ENCODE results near the gene STAM.

The STAM gene

GRCh38 chr10:17733620-17734019, 89.7 kb downstream of the STAM start:
- DNase-seq = no peak

- DNase-seq = no peak
These were observed 90.6 kb downstream of the STAM start for GRCh38 chr10:17734432-17735080.

- no peak for DNase-seq
These were observed 91.4 kb downstream of the STAM start for GRCh38 chr10:17735166-17735941.

- DNase-seq = no peak
These were observed 92.3 kb downstream of the STAM start for GRCh38 chr10:17736223-17736622.

GRCh38 chr10:17737027-17737965, 93.3 kb downstream of the STAM start:
- DNase-seq = no peak

GRCh38 chr10:17740668-17741067, 96.7 kb downstream of the STAM start:
- DNase-seq = no peak

GRCh38 chr10:17742918-17743317, 99.0 kb downstream of the STAM start:
- DNase-seq = no peak

GRCh38 chr10:17743437-17743836, 99.5 kb downstream of the STAM start:
- no peak for DNase-seq

GRCh38 chr10:17744341-17744861, 100.5 kb downstream of the STAM start:
- no peak for DNase-seq

- no peak for DNase-seq
These were observed 104.1 kb downstream of the STAM start for GRCh38 chr10:17747883-17748550.

GRCh38 chr10:17749890-17750289, 105.9 kb downstream of the STAM start:
- DNase-seq = no peak

GRCh38 chr10:17751781-17752445, 108.0 kb downstream of the STAM start, which contains the start of gene TMEM236:
TMEM236 (plus strand) TSS chr10:17752201; CDS start chr10:17752296, 95 bp downstream.
- no peak for DNase-seq

- DNase-seq = no peak
These were observed 112.7 kb downstream of the STAM start for GRCh38 chr10:17756557-17757217.

GRCh38 chr10:17758200-17758599, 114.2 kb downstream of the STAM start:
- DNase-seq = no peak

- DNase-seq = no peak
These were observed 114.9 kb downstream of the STAM start for GRCh38 chr10:17758896-17759295.

GRCh38 chr10:17764142-17764541, 120.2 kb downstream of the STAM start:
- DNase-seq = no peak

GRCh38 chr10:17765602-17766001, 121.7 kb downstream of the STAM start:
- no peak for DNase-seq

Data from cortex of kidney (tissue), 1 donor.